ENCODE measurements around the gene TEX53. TPM values are rescaled to one million over a fixed set of nuclear protein-coding genes. Genes with fewer than 3 reads are reported as not detected.

The TEX53 gene
- polyA plus RNA-seq, 1 donor from 2014 or later = not detected

DNA sequence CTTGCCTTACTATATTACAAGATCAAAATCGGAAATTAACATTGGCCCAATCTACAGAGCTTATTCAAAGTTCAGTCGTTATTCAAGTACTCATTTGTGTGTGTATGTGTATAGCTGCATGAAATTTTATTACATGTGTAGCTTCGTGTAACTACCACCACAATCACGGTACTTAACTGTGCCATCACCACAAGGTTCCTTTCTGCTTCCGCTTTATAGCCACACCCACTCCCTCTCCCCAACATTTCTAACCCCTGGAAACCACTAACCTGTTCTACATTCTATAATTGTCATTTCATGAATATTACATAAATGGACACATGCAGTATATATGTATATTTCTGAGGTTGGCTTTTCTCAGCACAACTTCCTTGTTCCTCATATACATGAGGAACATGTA, 28.3 kb upstream of the TEX53 start:
- TF ChIP-seq RAD21 (conservative IDR thresholded peaks at IDR 0.05) (no peak), POLR2AphosphoS5 (IDR thresholded peaks at IDR 0.05) (no peak), TAF1 (IDR thresholded peaks at IDR 0.05; ENCODE audit: low read depth) (no peak), SMC3 (conservative IDR thresholded peaks at IDR 0.05; ENCODE audit: poor library complexity) (no peak), MXI1 (conservative IDR thresholded peaks at IDR 0.05; ENCODE audit: poor library complexity, severe bottlenecking) (no peak), EZH2 (IDR thresholded peaks at IDR 0.05; ENCODE audit: borderline replicate concordance, insufficient read depth, low read length, poor library complexity, severe bottlenecking) (no peak), EP300 (conservative IDR thresholded peaks at IDR 0.05; ENCODE audit: poor library complexity, severe bottlenecking) (no peak)
- TF ChIP-seq, protein P1, sequence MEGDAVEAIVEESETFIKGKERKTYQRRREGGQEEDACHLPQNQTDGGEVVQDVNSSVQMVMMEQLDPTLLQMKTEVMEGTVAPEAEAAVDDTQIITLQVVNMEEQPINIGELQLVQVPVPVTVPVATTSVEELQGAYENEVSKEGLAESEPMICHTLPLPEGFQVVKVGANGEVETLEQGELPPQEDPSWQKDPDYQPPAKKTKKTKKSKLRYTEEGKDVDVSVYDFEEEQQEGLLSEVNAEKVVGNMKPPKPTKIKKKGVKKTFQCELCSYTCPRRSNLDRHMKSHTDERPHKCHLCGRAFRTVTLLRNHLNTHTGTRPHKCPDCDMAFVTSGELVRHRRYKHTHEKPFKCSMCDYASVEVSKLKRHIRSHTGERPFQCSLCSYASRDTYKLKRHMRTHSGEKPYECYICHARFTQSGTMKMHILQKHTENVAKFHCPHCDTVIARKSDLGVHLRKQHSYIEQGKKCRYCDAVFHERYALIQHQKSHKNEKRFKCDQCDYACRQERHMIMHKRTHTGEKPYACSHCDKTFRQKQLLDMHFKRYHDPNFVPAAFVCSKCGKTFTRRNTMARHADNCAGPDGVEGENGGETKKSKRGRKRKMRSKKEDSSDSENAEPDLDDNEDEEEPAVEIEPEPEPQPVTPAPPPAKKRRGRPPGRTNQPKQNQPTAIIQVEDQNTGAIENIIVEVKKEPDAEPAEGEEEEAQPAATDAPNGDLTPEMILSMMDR (IDR thresholded peaks at IDR 0.05; ENCODE audit: poor library complexity, severe bottlenecking) = no peak
- TF ChIP-seq, protein P2, sequence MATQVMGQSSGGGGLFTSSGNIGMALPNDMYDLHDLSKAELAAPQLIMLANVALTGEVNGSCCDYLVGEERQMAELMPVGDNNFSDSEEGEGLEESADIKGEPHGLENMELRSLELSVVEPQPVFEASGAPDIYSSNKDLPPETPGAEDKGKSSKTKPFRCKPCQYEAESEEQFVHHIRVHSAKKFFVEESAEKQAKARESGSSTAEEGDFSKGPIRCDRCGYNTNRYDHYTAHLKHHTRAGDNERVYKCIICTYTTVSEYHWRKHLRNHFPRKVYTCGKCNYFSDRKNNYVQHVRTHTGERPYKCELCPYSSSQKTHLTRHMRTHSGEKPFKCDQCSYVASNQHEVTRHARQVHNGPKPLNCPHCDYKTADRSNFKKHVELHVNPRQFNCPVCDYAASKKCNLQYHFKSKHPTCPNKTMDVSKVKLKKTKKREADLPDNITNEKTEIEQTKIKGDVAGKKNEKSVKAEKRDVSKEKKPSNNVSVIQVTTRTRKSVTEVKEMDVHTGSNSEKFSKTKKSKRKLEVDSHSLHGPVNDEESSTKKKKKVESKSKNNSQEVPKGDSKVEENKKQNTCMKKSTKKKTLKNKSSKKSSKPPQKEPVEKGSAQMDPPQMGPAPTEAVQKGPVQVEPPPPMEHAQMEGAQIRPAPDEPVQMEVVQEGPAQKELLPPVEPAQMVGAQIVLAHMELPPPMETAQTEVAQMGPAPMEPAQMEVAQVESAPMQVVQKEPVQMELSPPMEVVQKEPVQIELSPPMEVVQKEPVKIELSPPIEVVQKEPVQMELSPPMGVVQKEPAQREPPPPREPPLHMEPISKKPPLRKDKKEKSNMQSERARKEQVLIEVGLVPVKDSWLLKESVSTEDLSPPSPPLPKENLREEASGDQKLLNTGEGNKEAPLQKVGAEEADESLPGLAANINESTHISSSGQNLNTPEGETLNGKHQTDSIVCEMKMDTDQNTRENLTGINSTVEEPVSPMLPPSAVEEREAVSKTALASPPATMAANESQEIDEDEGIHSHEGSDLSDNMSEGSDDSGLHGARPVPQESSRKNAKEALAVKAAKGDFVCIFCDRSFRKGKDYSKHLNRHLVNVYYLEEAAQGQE (IDR thresholded peaks at IDR 0.05; ENCODE audit: borderline replicate concordance) = no peak
- Histone ChIP-seq H2AFZ (ENCODE audit: low read depth, low read length) (no peak overlapping the region), H3F3A (ENCODE audit: insufficient read depth, low read length, poor library complexity, severe bottlenecking) (no peaks in the 10 kb centered on the region), H3K36me3 (ENCODE audit: insufficient read depth, low read length) (no peaks in the 10 kb centered on the region), H3K9ac (ENCODE audit: low read length) (no peak overlapping the region), H3K9me2 (ENCODE audit: insufficient read depth, low read length) (no peaks in the 10 kb centered on the region), H4K20me1 (ENCODE audit: insufficient read depth) (no peaks in the 10 kb centered on the region), H3K79me2 (replicated peaks; ENCODE audit: insufficient read depth, low read length) (no peaks in the 10 kb centered on the region), H3K27ac (ENCODE audit: low read length) (no peak overlapping the region), H3K27me3 (ENCODE audit: insufficient read depth, low read depth, low read length) (no peaks in the 10 kb centered on the region), H3K4me2 (ENCODE audit: low read length) (no peak overlapping the region), H3K9me3 (ENCODE audit: low read length) (no peaks in the 10 kb centered on the region), H3K4me3 (ENCODE audit: low read length) (no peak overlapping the region)

DNA sequence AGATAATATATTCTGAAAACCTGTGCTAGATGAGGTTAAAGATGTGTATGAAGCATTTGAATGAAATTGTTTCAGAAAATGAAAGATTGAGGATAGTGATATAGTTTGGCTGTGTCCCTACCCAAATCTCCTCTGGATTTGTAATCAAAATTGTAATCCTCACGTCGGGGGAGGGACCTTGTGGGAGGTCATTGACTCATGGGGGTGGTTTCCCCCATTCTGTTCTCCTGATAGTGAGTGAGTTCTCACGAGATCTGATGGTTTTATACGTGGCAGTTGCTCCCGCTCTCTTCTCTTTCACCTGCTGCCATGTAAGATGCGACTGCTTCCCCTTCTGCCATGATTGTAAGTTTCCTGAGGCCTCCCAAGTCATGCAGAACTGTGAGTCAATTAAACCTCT, 26.4 kb upstream of the TEX53 start:
- no peak for TF ChIP-seq SMC3 (conservative IDR thresholded peaks at IDR 0.05; ENCODE audit: poor library complexity)
- no peak for TF ChIP-seq MXI1 (conservative IDR thresholded peaks at IDR 0.05; ENCODE audit: poor library complexity, severe bottlenecking)
- TF ChIP-seq, protein P1 (IDR thresholded peaks at IDR 0.05; ENCODE audit: poor library complexity, severe bottlenecking) = no peak
- no peak for TF ChIP-seq TAF1 (IDR thresholded peaks at IDR 0.05; ENCODE audit: low read depth)
- TF ChIP-seq EP300 (conservative IDR thresholded peaks at IDR 0.05; ENCODE audit: poor library complexity, severe bottlenecking) = no peak
- no peak for TF ChIP-seq EZH2 (IDR thresholded peaks at IDR 0.05; ENCODE audit: borderline replicate concordance, insufficient read depth, low read length, poor library complexity, severe bottlenecking)
- TF ChIP-seq, protein P2 (IDR thresholded peaks at IDR 0.05; ENCODE audit: borderline replicate concordance) = no peak
- no peak for TF ChIP-seq RAD21 (conservative IDR thresholded peaks at IDR 0.05)
- no peak overlapping the region for H3K27ac ChIP-seq (ENCODE audit: low read length)
- no peak overlapping the region for H3K9ac ChIP-seq (ENCODE audit: low read length)
- H4K20me1 ChIP-seq (ENCODE audit: insufficient read depth) = no peaks in the 10 kb centered on the region
- H3K4me3 ChIP-seq (ENCODE audit: low read length) = no peak overlapping the region
- no peaks in the 10 kb centered on the region for H3K27me3 ChIP-seq (ENCODE audit: insufficient read depth, low read depth, low read length)
- no peak overlapping the region for H3K4me2 ChIP-seq (ENCODE audit: low read length)
- no peaks in the 10 kb centered on the region for H3K9me2 ChIP-seq (ENCODE audit: insufficient read depth, low read length)
- no peaks in the 10 kb centered on the region for H3K79me2 ChIP-seq (replicated peaks; ENCODE audit: insufficient read depth, low read length)
- no peaks in the 10 kb centered on the region for H3K9me3 ChIP-seq (ENCODE audit: low read length)
- H2AFZ ChIP-seq (ENCODE audit: low read depth, low read length) = no peak overlapping the region
- no peaks in the 10 kb centered on the region for H3K36me3 ChIP-seq (ENCODE audit: insufficient read depth, low read length)
- peaks cover 3% of the 10 kb centered on the region for H3F3A ChIP-seq (ENCODE audit: insufficient read depth, low read length, poor library complexity, severe bottlenecking)
